NCI-H1436 (cell line): ENCODE results near the gene WDR35.
A peak's percentile ranks its signal among the peaks of the same experiment; 100 is the strongest.

Experiments used
- DNase-seq: peaks from one replicate; lab custom pipeline; 2025; lab: John Stamatoyannopoulos, UW

WDR35 gene

GRCh38 chr2:20011276-20012031, 21.5 kb upstream of the WDR35 start:
- no peak for DNase-seq

GRCh38 chr2:20008703-20009102, 18.8 kb upstream of the WDR35 start:
- no peak for DNase-seq

- DNase-seq = no peak
These were observed 16.1 kb upstream of the WDR35 start for GRCh38 chr2:20005891-20006470.

- no peak for DNase-seq
These were observed 15.2 kb upstream of the WDR35 start for GRCh38 chr2:20005067-20005627.

GRCh38 chr2:20001361-20001863, 11.5 kb upstream of the WDR35 start:
- no peak for DNase-seq

- no peak for DNase-seq
These were observed 3.8 kb upstream of the WDR35 start for GRCh38 chr2:19993731-19994130.

- no peak for DNase-seq
These were observed 2.0 kb upstream of the WDR35 start for GRCh38 chr2:19991895-19992294.

- no peak for DNase-seq
These were observed 467 bp upstream of the WDR35 start for GRCh38 chr2:19990416-19990728.

- no peak for DNase-seq
These were observed 601 bp downstream of the WDR35 start for GRCh38 chr2:19989342-19989666.

- DNase-seq = no peak
These were observed 1.3 kb downstream of the WDR35 start for GRCh38 chr2:19988600-19988999.

- DNase-seq = no peak
These were observed 2.0 kb downstream of the WDR35 start for GRCh38 chr2:19987936-19988335.

GRCh38 chr2:19982268-19982667, 7.6 kb downstream of the WDR35 start:
- no peak for DNase-seq

- no peak for DNase-seq
These were observed 10.0 kb downstream of the WDR35 start for GRCh38 chr2:19979932-19980331.

- no peak for DNase-seq
These were observed 16.4 kb downstream of the WDR35 start for GRCh38 chr2:19973466-19973865.

- DNase-seq = no peak
These were observed 18.2 kb downstream of the WDR35 start for GRCh38 chr2:19971691-19972090.

- no peak for DNase-seq
These were observed 26.5 kb downstream of the WDR35 start for GRCh38 chr2:19963386-19963785.

GRCh38 chr2:19955544-19956422, 34.1 kb downstream of the WDR35 start:
- peak; percentile 47 for DNase-seq

GRCh38 chr2:19949071-19949470, 40.8 kb downstream of the WDR35 start:
- DNase-seq = no peak

GRCh38 chr2:19947184-19947940, 42.5 kb downstream of the WDR35 start:
- no peak for DNase-seq

- no peak for DNase-seq
These were observed 45.6 kb downstream of the WDR35 start for GRCh38 chr2:19944205-19944845.

- DNase-seq = no peak
These were observed 46.7 kb downstream of the WDR35 start for GRCh38 chr2:19943189-19943588.
